Myometrial cell (primary cell): Measurements from ENCODE around the gene FADD. TPM values are rescaled to one million over a fixed set of nuclear protein-coding genes. Genes with fewer than 3 reads are reported as not detected.

Experiments
- total RNA-seq: library from RNA; depleted of rRNA; stranded (reverse); fragments of >200 nt; gene quantifications from 2 replicates; pipeline ENCODE4 v1.2.3, GENCODE V29; 2015

The FADD gene
- total RNA-seq = 25.5 and 33.7 TPM in 2 replicates

DNA sequence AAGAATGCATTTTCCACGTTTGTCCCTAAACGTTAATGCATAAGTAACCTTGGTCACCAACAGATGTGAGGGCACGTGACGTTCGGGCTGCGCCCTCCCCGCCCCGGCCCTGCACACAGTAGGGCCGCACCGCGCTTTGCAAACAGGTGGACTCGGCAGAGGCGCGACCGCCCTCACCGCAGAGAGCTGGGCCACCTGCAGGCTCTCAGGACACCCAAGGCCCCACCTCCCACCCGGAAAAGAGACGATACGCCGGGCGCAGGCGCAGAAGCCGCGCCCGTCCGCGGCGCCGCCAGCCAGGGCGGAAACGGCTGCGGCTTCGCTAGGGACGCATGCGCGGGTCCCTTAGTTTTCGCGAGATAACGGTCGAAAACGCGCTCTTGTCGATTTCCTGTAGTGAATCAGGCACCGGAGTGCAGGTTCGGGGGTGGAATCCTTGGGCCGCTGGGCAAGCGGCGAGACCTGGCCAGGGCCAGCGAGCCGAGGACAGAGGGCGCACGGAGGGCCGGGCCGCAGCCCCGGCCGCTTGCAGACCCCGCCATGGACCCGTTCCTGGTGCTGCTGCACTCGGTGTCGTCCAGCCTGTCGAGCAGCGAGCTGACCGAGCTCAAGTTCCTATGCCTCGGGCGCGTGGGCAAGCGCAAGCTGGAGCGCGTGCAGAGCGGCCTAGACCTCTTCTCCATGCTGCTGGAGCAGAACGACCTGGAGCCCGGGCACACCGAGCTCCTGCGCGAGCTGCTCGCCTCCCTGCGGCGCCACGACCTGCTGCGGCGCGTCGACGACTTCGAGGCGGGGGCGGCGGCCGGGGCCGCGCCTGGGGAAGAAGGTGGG lies at the start of gene FADD:
Gene FADD, plus strand, starts transcription at position 377 of the 831 bp plus-strand sequence. Its CDS starts 164 bp downstream, at position 541.

Other genes with a start within 250 kb of the FADD start
- gene ANO1, start 125.0 kb upstream of the FADD start, total RNA-seq = not detected in 2 replicates
- 18.2 and 23.9 TPM in 2 replicates for gene PPFIA1, start 67.4 kb downstream of the FADD start, total RNA-seq
- gene CTTN, start 195.2 kb downstream of the FADD start, total RNA-seq = 179 and 189 TPM in 2 replicates